NOMO-1 treated with dmso at 0.1 percent for 144 hours (cell line): ENCODE measurements around the gene ZNF280B.

Source experiments
- DNase-seq: peaks from one replicate; lab custom pipeline; 2025; ENCODE audit not compliant: unreplicated experiment; lab: John Stamatoyannopoulos, UW

The ZNF280B gene

GRCh38 chr22:22440188-22440587 is 68.4 kb downstream of the ZNF280B start:
- no peak for DNase-seq
